ENCODE results near the gene THG1L. TPM values are rescaled to one million over a fixed set of nuclear protein-coding genes. Genes with fewer than 3 reads are reported as not detected.

THG1L gene
- total and polyA plus RNA-seq, 2 of the 13 experiments (the other 11 are each of a cell fraction or from before 2014, with no cell fraction given) = 16.6 to 17.2 TPM

- no peak for TF ChIP-seq ZNF770 (CRISPR knock-in tag; IDR thresholded peaks at IDR 0.05)
- TF ChIP-seq NFKB2 (CRISPR knock-in tag; IDR thresholded peaks at IDR 0.05; ENCODE audit: borderline replicate concordance) = no peak
- TF ChIP-seq SKIL (CRISPR knock-in tag; IDR thresholded peaks at IDR 0.05; ENCODE audit: borderline replicate concordance) = no peak
- TF ChIP-seq MXD4 (CRISPR knock-in tag; IDR thresholded peaks at IDR 0.05) = no peak
- no peak for TF ChIP-seq NRL (CRISPR knock-in tag; IDR thresholded peaks at IDR 0.05; ENCODE audit: borderline replicate concordance)
- no peak for TF ChIP-seq HIC2 (CRISPR knock-in tag; IDR thresholded peaks at IDR 0.05; ENCODE audit: low read depth)
Measured at GRCh38 chr5:157714596-157714864, 16.7 kb upstream of the THG1L start (continued).

- in situ Hi-C loops (cut with HindIII; ENCODE audit: extremely low pct_ligation_motif_present, low pct_unique_long_range_greater_than_20kb) (no loop called here), intact Hi-C loops (cut with micrococcal nuclease; ENCODE audit: unreplicated experiment) (loop anchor here (1.0 to 10.0 kb wide), 4 partner anchors 49 to 571 kb away; no protein-coding TSS in a partner anchor)
- CTCF ChIA-PET (ENCODE audit: low intra/inter-chr PET ratio, low total read pairs) = interaction anchor here (0.7 to 1.4 kb wide), 3 partner anchors 49 to 390 kb away, joined by 3 to 8 read pairs (median 5); no protein-coding TSS in a partner anchor
- Histone ChIP-seq H2AFZ (ENCODE audit: low read length) (no peak overlapping the region), H3K9ac (ENCODE audit: insufficient read depth, low read depth, low read length) (no peak overlapping the region), H3K27ac (ENCODE audit: extremely low read length, insufficient read depth, low read length) (no peak overlapping the region), H3K4me2 (ENCODE audit: low read depth, low read length) (no peak overlapping the region), H3K9me3 (ENCODE audit: low read length) (no peaks in the 10 kb centered on the region), H3K4me3 (replicated peaks in 1 of 3; ENCODE audit: insufficient read depth in 1 of 3, low read depth in 2 of 3, low read length in 3 of 3) (no peak overlapping the region), H3K79me2 (ENCODE audit: insufficient read depth, low read length) (no peaks in the 10 kb centered on the region), H4K20me1 (ENCODE audit: insufficient read depth, low read length) (no peaks in the 10 kb centered on the region), H3K36me3 (replicated peaks in 1 of 2; ENCODE audit: control insufficient read depth in 1 of 2, insufficient read depth in 2 of 2, low read length in 2 of 2) (no peaks in the 10 kb centered on the region), H3K27me3 (ENCODE audit: control insufficient read depth in 1 of 2, insufficient read depth in 2 of 2, low read length in 2 of 2) (no peaks in the 10 kb centered on the region), H3K4me1 (ENCODE audit: insufficient read depth, low read length) (no peaks in the 10 kb centered on the region)
- POLR2A ChIA-PET = no interaction called here
- ATAC-seq (peak; percentile 86), FAIRE-seq (peak; percentile 59), DNase-seq (ENCODE audit: low spot score) (peak; percentile 23)
- BruUV-seq (replicated peaks) = no TSS peak
- 10% methylated on average over 4 of the region's 4 CpGs for WGBS (ENCODE audit: low lambda C conversion rate)
- TF ChIP-seq SMC3 (IDR thresholded peaks at IDR 0.05; ENCODE audit: low read length) = peak; percentile 51
- TF ChIP-seq PRMT3 (CRISPR knock-in tag; IDR thresholded peaks at IDR 0.05; ENCODE audit: borderline replicate concordance, low read depth) = no peak
- TF ChIP-seq PRDM10 (CRISPR knock-in tag; IDR thresholded peaks at IDR 0.05; ENCODE audit: low read depth) = no peak
- TF ChIP-seq ZNF253 (CRISPR knock-in tag; IDR thresholded peaks at IDR 0.05; ENCODE audit: borderline replicate concordance) = no peak
- TF ChIP-seq ZNF782 (CRISPR knock-in tag; IDR thresholded peaks at IDR 0.05; ENCODE audit: borderline replicate concordance) = no peak
- TF ChIP-seq RAD21 (CRISPR knock-in tag; IDR thresholded peaks at IDR 0.05) = peak; percentile 30; the same call in 1 of the 2 replicates
- TF ChIP-seq TBL1XR1 (IDR thresholded peaks at IDR 0.05; ENCODE audit: borderline replicate concordance, low read length, partially characterized antibody) = no peak
- TF ChIP-seq STAG1 (CRISPR knock-in tag; IDR thresholded peaks at IDR 0.05) = peak; percentile 82
Measured at GRCh38 chr5:157718519-157718918, 12.7 kb upstream of the THG1L start.

All from HepG2 (cell line).